ENCODE results near the gene AIF1L. TPM values are rescaled to one million over a fixed set of nuclear protein-coding genes. Genes with fewer than 3 reads are reported as not detected.
A peak's percentile ranks its signal among the peaks of the same experiment; 100 is the strongest.

AIF1L gene
- total and polyA plus RNA-seq, 2 of the 13 experiments (the other 11 are each of a cell fraction or from before 2014, with no cell fraction given): 12.4 to 36.5 TPM

DNA sequence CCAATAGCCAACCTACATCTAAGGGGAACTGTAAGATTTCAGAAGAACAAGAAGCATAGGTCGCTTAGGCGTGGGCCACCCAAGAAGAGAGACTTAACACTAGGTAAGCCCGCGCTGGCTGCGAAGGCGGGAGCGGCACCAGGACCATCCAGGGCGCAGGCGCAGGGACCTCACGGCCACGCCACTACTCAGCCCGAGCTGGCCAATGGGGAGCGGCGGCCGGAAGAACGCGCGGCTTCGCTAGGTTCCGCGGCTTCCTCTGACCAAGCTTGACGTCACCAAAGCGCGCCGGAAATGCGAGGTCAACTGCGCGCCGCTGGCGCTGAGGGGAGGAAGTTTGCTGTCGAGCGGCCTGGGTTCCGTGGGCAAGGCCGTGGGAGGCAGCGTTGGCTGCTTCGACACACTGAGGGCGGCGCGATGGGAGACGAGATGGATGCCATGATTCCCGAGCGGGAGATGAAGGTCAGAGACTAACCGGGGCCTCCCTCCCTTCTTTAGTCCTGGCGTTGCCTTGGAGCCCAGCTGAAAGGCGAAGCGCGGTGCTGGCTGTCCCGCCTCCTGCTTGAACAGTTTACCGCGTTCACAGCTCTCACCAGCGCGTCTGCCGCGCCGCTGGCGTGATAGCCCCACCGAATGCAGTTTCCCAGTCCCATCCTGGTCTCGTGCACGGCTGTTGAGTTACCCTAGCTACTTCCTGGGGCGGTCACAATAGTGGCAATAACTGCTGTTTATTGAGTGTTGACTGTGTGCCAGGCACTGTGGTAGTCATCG, 29.1 kb downstream of the AIF1L start, which contains the start of gene NUP214 (continued):
- TF ChIP-seq MZF1 (CRISPR knock-in tag; IDR thresholded peaks at IDR 0.05; ENCODE audit: borderline replicate concordance) (no peak), GZF1 (CRISPR knock-in tag; IDR thresholded peaks at IDR 0.05) (no peak), U2AF2 (IDR thresholded peaks at IDR 0.05; ENCODE audit: low read depth, low read length) (no peak), ZBTB3 (CRISPR knock-in tag; IDR thresholded peaks at IDR 0.05; ENCODE audit: borderline replicate concordance, low read depth) (no peak; the same call in 1 of the 2 replicates), ZNF264 (CRISPR knock-in tag; IDR thresholded peaks at IDR 0.05) (peak; percentile 65; the same call in 1 of the 2 replicates), CBFB (CRISPR knock-in tag; IDR thresholded peaks at IDR 0.05) (peak; percentile 96), HNRNPH1 (optimal IDR thresholded peaks at IDR 0.05; ENCODE audit: low read depth, low read length) (no peak), ZNF138 (CRISPR knock-in tag; IDR thresholded peaks at IDR 0.05; ENCODE audit: low read depth) (peak; percentile 83; the same call in 1 of the 2 replicates), ZNF777 (CRISPR knock-in tag; IDR thresholded peaks at IDR 0.05) (peak; percentile 86), ZBTB7A (CRISPR knock-in tag; IDR thresholded peaks at IDR 0.05) (no peak), ONECUT2 (CRISPR knock-in tag; IDR thresholded peaks at IDR 0.05) (no peak), GABPA (IDR thresholded peaks at IDR 0.05; ENCODE audit: low read depth, low read length) (peak; percentile 100), GABPA (CRISPR knock-in tag; IDR thresholded peaks at IDR 0.05; ENCODE audit: low read depth) (peak; percentile 100), FOSL1 (CRISPR knock-in tag; IDR thresholded peaks at IDR 0.05; ENCODE audit: borderline replicate concordance) (no peak), EED (CRISPR knock-in tag; IDR thresholded peaks at IDR 0.05) (peak; percentile 87; the same call in 1 of the 2 replicates), ZFP1 (CRISPR knock-in tag; IDR thresholded peaks at IDR 0.05) (no peak; the same call in 1 of the 2 replicates), ZNF772 (CRISPR knock-in tag; IDR thresholded peaks at IDR 0.05) (peak; percentile 88; the same call in 1 of the 2 replicates), HNF4A (CRISPR knock-in tag; IDR thresholded peaks at IDR 0.05) (no peak), RELA (CRISPR knock-in tag; IDR thresholded peaks at IDR 0.05) (peak; percentile 95)
- TF ChIP-seq, protein P1, sequence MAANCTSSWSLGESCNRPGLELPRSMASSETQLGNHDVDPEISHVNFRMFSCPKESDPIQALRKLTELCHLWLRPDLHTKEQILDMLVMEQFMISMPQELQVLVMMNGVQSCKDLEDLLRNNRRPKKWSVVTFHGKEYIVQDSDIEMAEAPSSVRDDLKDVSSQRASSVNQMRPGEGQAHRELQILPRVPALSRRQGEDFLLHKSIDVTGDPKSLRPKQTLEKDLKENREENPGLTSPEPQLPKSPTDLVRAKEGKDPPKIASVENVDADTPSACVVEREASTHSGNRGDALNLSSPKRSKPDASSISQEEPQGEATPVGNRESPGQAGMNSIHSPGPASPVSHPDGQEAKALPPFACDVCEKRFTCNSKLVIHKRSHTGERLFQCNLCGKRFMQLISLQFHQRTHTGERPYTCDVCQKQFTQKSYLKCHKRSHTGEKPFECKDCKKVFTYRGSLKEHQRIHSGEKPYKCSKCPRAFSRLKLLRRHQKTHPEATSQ (CRISPR knock-in tag; IDR thresholded peaks at IDR 0.05; ENCODE audit: borderline replicate concordance): no peak; the same call in 1 of the 2 replicates
- TF ChIP-seq, protein P2, sequence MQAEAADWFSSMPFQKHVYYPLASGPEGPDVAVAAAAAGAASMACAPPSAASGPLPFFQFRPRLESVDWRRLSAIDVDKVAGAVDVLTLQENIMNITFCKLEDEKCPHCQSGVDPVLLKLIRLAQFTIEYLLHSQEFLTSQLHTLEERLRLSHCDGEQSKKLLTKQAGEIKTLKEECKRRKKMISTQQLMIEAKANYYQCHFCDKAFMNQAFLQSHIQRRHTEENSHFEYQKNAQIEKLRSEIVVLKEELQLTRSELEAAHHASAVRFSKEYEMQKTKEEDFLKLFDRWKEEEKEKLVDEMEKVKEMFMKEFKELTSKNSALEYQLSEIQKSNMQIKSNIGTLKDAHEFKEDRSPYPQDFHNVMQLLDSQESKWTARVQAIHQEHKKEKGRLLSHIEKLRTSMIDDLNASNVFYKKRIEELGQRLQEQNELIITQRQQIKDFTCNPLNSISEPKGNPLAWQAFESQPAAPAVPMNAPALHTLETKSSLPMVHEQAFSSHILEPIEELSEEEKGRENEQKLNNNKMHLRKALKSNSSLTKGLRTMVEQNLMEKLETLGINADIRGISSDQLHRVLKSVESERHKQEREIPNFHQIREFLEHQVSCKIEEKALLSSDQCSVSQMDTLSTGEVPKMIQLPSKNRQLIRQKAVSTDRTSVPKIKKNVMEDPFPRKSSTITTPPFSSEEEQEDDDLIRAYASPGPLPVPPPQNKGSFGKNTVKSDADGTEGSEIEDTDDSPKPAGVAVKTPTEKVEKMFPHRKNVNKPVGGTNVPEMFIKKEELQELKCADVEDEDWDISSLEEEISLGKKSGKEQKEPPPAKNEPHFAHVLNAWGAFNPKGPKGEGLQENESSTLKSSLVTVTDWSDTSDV (CRISPR knock-in tag; IDR thresholded peaks at IDR 0.05): no peak
- TF ChIP-seq, protein P3, sequence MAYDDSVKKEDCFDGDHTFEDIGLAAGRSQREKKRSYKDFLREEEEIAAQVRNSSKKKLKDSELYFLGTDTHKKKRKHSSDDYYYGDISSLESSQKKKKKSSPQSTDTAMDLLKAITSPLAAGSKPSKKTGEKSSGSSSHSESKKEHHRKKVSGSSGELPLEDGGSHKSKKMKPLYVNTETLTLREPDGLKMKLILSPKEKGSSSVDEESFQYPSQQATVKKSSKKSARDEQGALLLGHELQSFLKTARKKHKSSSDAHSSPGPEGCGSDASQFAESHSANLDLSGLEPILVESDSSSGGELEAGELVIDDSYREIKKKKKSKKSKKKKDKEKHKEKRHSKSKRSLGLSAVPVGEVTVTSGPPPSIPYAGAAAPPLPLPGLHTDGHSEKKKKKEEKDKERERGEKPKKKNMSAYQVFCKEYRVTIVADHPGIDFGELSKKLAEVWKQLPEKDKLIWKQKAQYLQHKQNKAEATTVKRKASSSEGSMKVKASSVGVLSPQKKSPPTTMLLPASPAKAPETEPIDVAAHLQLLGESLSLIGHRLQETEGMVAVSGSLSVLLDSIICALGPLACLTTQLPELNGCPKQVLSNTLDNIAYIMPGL (CRISPR knock-in tag; IDR thresholded peaks at IDR 0.05; ENCODE audit: borderline replicate concordance in 1 of 2, low read depth in 1 of 2): peak; percentile 63 to 88
- TF ChIP-seq, protein P4, sequence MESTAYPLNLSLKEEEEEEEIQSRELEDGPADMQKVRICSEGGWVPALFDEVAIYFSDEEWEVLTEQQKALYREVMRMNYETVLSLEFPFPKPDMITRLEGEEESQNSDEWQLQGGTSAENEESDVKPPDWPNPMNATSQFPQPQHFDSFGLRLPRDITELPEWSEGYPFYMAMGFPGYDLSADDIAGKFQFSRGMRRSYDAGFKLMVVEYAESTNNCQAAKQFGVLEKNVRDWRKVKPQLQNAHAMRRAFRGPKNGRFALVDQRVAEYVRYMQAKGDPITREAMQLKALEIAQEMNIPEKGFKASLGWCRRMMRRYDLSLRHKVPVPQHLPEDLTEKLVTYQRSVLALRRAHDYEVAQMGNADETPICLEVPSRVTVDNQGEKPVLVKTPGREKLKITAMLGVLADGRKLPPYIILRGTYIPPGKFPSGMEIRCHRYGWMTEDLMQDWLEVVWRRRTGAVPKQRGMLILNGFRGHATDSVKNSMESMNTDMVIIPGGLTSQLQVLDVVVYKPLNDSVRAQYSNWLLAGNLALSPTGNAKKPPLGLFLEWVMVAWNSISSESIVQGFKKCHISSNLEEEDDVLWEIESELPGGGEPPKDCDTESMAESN (CRISPR knock-in tag; conservative IDR thresholded peaks at IDR 0.05): peak; percentile 94
